GM19455 (cell line): Measurements from ENCODE around the gene KLF16.
"Not testable (repeated sequence)": the region's sequence is repeated elsewhere in the genome, so short reads cannot be mapped to it uniquely, and the experiment has no call there.

Experiments
- ATAC-seq: cut with Tn5 transposase; IDR thresholded peaks from one replicate; pipeline ENCODE4 v1.9.1; 2021; ENCODE audit not compliant: unreplicated experiment

KLF16 gene

DNA sequence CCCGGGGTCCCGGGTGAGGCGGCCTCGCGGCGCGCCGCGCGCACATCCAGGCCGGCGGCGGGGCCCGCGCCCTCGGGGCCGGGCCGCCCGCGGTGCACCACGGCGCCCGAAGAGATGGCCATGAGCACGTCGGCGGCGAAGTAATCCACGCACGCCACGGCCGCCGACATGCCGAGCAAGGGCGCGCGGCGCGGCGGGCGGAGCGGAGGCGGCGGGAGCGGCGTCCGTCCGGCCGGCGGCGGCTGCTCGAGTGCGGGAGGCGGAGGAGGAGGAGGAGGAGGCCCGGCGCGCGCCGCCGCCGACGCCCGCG, at the start of gene KLF16:
TSS of gene KLF16 (minus strand) at position 252 of the 310 bp plus-strand sequence. CDS start at position 170, 82 bp downstream.
- ATAC-seq = peak; percentile 11

DNA sequence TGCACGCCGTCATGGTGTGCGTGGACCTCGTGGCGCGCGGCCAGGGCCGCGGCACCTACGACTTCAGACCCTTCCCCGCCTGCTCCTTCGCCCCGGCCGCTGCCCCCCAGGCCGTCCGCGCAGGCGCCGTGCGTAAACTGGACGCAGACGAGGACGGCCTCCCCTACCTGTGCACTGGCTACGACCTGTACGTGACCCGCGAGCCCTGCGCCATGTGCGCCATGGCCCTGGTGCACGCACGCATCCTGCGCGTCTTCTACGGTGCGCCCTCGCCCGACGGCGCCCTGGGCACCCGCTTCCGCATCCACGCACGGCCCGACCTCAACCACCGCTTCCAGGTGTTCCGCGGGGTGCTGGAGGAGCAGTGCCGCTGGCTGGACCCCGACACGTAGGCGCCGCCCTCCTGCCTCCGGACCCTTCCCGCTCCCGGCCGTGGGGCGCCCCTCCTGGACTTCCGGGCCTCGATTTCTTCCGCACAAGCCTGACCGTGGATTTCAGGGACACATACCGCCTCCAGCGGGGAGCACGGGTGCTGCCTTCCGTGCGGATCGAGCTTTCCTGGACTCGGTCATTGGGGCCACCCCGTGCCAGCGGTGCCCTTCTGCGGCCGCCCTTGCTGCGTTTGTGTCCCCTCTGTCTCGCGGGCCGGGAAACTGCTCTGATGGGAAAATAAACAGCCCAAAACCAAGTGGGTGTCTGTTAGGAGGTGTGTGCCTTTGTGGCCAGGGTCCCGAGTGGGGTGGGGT, 49.6 kb upstream of the KLF16 start:
- ATAC-seq = no peak

DNA sequence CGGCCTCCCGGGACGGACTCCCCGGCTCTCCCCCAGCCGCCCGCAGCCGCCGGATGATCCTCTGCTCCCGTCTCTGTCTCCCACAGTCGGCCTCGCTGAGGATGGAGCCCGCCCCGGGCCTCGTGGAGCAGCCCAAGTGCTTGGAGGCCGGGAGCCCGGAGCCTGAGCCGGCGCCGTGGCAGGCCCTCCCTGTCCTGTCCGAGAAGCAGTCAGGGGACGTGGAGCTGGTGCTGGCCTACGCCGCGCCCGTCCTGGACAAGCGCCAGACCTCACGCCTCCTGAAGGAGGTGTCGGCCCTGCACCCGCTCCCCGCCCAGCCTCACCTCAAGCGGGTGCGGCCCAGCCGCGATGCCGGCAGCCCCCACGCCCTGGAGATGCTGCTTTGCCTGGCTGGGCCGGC, 48.6 kb upstream of the KLF16 start:
- no peak for ATAC-seq

DNA sequence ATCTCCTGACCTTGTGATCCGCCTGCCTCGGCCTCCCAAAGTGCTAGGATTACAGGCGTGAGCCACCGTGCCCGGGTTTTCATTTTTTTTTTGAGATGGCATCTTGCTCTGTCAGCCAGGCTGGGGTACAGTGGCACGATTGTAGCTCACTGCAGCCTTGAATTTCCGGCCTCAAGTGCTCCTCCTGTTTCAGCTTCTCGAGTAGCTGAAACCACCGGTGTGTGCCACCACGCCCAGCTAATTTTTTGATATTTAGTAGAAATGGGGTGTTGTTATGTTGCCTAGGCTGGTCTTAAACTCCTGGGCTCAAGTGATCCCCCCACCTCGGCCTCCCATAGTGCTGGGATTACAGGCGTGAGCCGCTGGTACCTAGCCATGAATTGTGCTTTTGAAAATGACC, 47.7 kb upstream of the KLF16 start:
- no peak for ATAC-seq

DNA sequence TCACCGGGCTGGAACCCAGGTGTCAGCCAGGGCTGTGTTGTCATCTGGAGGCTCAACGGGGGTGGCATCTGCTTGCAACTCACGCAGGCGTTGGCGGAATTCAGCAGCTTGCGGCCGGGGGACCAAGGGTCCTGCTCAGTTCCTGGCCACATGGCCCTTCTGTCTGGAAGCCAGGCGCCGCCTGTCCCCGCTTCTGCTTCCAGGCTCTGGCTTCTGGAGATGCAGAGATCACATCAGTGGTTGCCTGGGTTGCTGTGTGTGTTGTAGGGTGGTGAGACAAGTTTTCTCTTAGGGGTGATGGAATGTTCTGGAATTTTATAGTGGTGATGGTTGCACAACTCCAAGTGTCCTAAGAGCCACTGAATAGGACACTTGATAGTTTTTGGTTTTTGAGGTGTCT, 46.8 kb upstream of the KLF16 start:
- ATAC-seq = no peak

DNA sequence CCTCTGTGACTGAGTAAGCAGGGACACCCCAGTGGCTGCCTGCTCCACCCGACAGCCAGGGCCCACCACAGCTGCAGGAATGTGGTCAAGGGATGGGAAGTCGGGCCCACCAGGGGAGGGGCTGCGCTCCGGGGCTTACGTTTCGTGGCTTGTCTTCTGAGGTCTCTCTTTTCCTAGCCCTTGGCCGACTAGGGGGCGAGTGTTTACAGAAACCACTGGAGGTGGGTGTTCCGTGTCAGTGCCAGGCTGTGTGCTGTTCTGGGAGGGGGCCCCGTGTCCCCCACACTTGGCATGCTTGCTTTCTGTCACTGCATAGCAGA, 46.3 kb upstream of the KLF16 start:
- ATAC-seq = no peak

DNA sequence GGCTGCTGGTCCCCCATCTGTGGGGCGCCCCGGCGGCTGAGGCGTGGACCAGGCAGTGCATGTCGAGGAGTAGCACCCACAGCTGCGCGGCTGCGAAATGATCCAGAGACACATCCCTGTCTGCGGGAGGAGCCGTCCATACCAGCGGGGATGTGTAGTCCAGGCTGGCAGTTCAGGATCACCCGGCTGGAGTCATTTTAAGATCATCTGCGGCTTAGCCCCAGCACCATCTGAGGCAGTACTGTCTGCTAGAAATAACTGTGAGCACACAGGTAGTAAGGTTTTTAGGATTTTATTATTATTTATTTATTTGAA, 44.9 kb upstream of the KLF16 start:
- no peak for ATAC-seq

DNA sequence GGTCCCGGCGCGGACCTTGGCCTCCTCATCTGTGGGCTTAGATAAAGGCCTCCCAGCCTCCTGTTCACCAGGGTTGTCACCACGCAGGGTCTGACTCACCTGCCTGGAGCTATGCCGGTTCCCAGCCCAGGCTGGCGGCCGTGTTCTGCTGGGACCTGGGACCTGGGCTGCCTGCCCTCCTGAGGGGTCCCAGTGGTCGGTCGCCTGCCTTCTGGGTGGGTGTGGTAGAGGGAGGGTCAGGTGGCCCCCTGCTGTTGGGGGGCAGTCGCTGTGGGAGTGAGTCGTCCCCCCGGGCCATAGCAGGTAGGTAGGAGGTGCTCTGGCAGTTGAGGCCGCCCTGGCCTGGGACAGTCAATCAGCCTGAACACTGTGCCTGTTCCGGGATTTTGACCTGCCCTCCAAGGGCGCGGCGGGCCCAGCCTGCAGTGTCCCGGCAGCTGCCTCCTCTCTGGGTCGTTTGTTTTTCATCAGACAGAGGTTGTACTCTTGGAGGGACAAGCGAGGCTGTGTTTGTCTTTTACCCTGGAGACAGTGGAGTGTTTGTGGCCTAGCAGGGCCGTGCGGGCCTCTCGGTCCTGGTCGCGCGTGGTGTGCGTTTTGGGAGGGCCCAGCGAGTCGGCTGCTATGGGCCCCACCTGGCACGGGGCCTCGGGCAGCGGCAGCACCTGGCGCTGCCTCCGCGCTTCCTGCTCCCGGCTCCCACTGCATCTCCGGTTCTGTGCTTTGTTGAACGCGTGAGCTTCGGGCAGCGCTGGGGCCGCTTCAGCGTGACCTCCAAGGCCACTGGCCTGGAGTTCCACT, 44.4 kb upstream of the KLF16 start:
- ATAC-seq = no peak

DNA sequence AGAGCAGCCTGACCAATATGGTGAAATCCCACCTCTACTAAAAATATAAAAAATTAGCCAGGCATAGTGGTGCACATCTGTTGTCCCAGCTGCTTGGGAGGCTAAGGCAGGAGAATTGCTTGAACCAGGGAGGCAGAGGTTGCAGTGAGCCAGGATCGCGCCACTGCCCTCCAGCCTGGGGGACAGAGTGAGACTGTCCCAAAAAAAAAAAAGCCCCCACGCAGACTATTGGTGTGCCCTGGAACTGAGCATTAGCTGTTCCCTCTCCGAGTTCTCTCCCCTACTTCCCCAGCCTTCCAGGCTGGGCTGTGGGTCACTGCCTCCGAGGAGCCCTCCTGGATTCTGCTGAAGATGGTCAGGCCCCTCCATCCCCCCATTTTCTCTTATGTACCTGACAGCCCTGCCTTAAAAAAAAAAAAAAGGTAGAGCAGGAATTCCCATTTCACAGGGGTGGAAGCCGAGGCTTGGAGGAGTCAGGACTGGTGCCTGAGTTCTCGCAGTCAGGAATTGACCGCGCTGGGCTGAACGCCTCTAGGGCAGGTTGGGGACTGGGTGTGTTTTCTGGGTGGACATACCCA, 43.7 kb upstream of the KLF16 start:
- no peak for ATAC-seq

DNA sequence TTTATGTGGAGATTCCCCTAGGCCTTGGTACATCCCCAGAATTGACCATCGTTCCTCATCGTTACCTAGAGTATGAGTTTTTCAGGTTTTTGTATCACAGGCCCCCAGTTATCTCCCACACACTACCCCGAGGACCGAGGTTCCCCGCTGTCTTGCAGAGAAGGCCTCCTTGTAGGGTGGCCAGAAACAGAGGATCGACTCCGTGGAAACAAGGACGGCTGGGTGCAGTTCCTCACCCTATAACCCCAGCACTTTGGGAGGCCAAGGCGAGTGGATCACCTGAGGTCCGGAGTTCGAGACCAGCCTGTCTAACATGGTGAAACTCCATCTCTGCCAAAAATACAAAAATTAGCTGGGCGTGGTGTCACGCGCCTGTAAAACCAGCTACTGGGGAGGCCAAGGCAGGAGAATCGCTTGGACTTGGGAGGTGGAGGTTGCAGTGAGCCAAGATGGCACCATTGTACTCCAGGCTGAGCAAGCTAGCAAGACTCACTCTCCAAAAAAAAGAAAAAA, 42.5 kb upstream of the KLF16 start:
- ATAC-seq = no peak

DNA sequence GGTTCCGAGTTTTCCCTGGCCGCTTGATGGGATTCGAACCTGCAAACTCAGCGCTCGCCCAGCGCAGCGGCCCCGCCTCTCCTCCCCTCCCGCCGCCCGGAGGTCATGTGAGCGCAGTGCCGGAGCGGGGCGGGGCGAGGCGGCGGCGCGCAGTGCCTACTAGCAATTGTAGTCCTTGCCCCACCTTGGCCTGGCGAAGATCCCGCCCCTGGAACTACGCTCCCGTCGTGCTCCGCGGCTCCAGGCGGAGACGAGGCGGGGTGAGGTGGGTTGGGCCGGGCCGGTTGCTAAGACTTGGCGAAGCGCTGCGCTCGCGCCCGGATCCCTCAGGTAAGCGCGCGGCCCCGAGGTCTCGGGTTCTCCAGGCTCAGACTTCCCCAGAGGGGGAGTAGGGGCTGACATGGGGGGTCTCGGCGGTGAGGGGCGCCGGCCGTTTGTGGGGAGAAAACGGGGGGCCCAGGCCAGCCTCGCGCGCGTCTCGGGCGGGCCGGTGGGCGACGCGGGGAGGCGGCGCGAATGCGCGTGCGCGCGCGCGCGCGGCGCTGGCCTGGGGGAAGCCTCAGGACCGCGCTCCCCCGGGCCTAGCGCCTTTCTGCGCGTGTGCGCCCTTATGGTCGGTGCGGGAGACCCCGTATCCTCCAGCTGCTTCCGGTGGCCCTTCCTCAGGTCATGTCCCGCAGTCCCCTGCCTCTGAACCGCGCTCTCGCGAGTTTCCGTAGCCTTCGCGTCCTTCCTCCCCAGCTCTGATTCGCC, 41.9 kb upstream of the KLF16 start, which contains the start of the genes ADAT3 and SCAMP4:
TSS of gene ADAT3 (plus strand) at position 290 of the 753 bp plus-strand sequence. CDS start 6,649 bp downstream, outside the sequence.
TSS of gene SCAMP4 (plus strand) at position 290 of the 753 bp plus-strand sequence. CDS start 9,621 bp downstream, outside the sequence.
- peak; percentile 67 for ATAC-seq

DNA sequence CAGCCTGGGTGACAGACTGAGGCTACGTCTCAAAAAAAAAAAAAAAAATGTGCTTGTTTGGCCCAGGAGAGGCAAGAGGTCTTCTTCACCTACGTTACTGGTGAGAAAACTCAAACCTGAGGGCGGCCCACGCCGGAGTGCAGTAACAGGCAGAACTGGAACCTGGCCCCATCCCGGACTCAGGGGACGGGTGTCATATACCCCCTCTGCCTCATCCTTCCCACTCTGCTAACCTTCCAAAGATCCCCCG, 41.4 kb upstream of the KLF16 start:
- no peak for ATAC-seq

DNA sequence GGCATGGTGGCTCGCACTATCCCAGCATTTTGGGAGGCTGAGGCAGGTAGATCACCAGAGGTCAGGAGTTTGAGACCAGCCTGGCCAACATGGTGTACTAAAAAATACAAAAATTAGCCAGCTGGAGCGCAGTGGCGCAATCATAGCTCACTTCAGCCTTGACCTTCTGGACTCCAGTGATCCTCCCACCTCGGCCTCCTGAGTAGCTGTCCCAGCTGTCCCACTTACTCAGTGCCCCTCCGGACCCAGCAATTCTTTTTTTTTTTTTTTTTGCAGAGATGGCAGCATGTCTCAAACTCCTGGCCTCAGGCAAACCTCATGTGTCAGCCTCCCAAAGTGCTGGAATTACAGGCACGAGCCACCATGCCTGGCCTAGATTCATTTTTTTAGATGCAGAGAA, 39.5 kb upstream of the KLF16 start:
- no peak for ATAC-seq

DNA sequence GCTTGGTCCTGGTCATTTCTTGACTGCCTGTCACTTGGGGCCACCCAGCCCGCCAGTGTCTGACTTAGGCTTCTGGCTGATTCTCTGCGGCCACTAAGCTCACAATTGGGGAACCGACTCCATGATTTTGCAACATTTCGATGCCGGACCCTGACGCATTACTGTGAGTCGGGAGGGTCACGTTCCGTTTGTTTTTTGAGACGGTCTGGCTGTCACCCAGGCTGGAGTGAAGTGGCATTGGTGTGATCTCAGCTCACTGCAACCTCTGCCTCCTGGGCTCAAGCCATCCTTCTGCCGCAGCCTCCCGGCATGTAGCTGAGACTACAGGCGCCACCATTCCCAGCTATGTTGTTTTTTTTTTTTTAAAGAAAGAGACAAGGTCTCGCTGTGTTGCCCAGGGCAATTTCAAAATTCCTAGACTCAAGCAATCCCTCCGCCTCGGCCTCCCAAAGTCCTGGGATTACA, 38.6 kb upstream of the KLF16 start:
- no peak for ATAC-seq

DNA sequence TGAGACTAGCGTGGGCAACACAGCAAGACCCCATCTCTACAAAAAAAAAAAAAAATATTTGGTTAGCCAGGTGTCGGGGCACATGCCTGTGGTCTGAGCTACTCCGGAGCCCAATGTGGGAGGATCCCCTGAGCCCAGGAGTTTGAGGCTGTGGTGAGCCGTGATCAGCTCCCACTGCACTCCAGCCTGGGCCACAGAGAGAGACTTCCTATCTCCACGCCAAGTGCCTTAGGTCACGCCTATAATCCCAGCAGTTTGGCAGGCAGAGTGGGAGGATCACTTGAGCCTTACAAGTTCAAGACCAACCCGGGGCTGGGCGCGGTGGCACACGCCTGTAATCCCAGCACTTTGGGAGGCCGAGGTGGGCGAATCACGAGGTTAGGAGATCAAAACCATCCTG, 33.1 kb upstream of the KLF16 start:
- no peak for ATAC-seq

DNA sequence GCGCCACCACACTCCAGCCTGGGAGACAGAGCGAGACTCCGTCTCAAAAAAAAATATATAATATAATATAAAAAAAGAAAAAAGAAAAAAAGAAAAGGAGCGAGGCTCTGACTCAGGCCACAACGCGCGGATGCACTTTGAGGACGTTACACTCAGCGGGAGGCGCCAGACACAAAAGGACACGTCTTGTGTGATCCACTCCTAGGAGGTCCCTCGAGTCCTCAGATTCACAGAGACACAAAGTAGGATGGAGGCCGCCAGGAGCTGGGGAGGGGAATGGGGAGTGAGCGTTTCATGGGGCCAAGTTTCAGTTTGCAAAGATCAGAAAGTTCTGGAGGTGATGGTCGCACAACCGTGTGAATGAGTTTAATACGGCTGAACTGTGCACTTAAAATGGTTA, 30.4 kb upstream of the KLF16 start:
- no peak for ATAC-seq

DNA sequence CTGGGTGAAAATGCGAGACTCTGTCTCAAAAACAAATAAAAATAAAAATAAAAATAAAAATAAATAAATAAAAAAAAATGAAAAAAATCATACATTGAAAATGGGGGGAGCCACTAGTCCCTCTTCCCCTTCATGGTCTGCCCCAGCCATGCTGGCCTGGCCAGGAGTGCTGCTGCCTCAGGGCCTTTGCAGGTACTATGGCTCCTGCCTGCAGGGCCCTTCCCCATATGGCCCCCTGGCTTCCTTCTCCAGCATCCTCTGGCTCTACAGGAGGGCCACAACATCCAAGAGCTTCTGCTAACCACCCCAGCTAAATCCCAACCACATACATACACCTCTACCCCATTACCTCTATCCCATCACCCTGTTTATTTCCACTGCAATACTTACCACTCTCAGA, 26.5 kb upstream of the KLF16 start:
- no peak for ATAC-seq

DNA sequence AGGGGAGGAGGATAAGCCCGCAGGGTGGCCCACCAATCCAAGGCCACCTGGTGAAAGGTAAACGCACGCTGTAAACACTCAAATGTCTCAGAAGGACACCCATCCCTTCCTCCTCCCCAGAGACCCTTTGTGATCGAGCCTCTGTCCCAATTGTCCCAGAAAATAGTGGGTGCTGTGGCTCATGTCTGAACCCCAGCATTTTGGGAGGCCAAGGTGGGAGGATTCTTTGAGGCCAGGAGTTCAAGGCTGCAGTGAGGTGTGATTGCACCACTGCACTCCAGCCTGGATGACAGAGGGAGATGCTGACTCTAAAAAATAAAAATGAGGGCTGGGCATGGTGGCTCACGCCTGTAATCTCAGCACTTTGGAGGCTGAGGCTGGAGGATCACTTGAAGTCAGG, 25.0 kb upstream of the KLF16 start:
- ATAC-seq = no peak

DNA sequence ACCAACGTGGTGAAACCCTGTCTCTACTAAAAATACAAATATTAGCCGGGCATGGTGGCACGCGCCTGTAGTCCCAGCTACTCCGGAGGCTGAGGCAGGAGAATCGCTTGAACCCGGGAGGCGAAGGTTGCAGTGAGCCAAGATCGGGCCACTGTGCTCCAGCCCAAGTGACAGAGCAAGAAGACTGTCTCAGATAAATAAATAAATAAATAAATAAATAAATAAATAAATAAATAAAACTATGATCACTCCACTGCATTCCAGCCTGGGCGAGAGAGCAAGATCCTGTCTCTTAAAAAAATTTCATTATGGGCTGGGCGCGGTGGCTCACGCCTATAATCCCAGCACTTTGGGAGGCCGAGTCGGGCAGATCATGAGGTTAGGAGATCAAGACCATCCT, 23.0 kb upstream of the KLF16 start:
- not testable (repeated sequence) for ATAC-seq

DNA sequence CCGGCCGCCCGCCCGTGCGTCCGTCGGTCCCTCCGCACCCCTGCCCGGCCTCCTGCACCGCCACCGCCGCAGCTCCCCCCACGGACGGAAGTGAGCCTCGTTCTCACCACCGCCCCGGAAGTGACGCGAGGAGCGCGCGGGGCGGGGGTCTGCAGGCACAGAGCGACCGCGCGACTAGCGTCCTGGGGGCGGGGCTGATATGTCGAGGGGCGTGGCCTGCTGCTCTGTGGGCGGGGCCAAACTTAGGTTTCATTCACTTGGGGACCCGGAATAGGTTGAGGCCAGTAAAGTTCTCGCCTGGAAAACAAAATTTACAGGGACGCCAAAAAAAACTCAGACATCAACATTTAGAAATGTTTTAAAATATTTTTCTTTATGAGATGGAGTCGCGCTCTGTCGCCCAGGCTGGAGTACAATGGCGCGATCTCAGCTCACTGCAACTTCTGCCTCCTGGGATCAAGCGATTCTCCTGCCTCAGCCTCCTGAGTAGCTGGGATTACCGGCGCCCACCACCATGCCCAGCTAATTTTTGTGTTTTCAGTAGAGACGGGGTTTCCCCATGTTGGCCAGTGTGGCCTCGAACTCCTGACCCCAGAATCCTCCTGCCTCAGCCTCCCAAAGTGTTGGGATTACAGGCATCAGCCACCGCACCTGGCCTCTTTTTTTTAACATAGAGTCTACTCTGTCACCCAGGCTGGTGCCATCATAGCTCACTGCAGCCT, 22.2 kb upstream of the KLF16 start, which contains the start of gene ABHD17A:
TSS of gene ABHD17A (minus strand) at position 99 of the 722 bp plus-strand sequence. CDS start 3,930 bp downstream, outside the sequence.
- peak; percentile 60 for ATAC-seq
